ENCODE results near the gene CCT3. TPM values are rescaled to one million over a fixed set of nuclear protein-coding genes. Genes with fewer than 3 reads are reported as not detected.
A peak's percentile ranks its signal among the peaks of the same experiment; 100 is the strongest.

Gene CCT3
- polyA plus RNA-seq, 1 donor from 2014 or later: 172 TPM

DNA sequence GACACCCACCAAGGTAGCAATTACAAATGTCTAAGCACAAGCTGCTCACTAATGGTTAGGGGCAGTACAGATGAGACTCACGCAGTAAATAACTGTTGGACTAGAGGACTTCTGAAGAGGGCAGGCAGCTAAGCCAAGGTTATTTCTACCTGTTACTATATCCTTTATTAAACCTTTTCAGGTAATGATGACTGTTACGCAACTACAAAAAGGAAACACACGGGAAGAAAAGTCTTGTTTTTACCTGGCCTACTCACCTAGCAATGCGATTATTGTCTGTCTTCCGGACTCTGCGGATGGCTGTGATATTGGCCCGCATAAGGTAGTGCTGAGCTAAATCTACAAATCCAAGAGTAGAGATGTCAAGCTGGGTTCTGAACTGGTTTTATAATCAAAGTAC, 21.2 kb downstream of the CCT3 start:
- Mint-ChIP-seq H3K36me3 (peaks cover 2% of the 10 kb centered on the region), H3K27ac (peak overlapping the region in 1 of 3 donors; percentile 3), H3K9me3 (no peaks in the 10 kb centered on the region), H3K4me3 (no peak overlapping the region), H3K27me3 (no peaks in the 10 kb centered on the region), H3K4me1 (no peaks in the 10 kb centered on the region)

DNA sequence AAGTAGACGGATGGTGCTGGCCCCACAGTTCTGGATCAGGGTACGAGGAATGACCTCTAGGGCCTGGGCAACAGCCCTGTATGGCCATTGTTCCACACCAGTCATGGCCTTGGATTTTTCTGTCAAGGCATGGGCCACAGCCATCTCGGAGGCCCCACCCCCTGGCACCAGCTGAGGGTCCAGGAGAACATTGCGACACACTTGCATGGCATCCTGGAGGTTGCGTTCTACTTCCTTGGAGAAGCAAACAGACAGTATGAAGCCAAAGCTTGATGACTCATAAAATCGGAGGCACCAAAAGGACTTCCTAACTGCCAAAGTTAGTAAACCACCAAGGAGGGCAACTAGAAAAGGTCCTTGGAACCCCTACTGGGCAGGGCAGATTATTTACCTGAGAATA, 27.1 kb downstream of the CCT3 start:
- H3K4me1 Mint-ChIP-seq: no peaks in the 10 kb centered on the region
- peaks cover 6% of the 10 kb centered on the region for H3K36me3 Mint-ChIP-seq
- H3K9me3 Mint-ChIP-seq: no peaks in the 10 kb centered on the region
- H3K27me3 Mint-ChIP-seq: no peaks in the 10 kb centered on the region
- H3K27ac Mint-ChIP-seq: no peak overlapping the region
- no peak overlapping the region for H3K4me3 Mint-ChIP-seq

GRCh38 chr1:156308078-156308477, 30.0 kb downstream of the CCT3 start:
- Mint-ChIP-seq H3K27me3 (no peaks in the 10 kb centered on the region), H3K9me3 (no peaks in the 10 kb centered on the region), H3K4me3 (no peak overlapping the region), H3K4me1 (no peaks in the 10 kb centered on the region), H3K27ac (no peak overlapping the region), H3K36me3 (peaks cover 5% of the 10 kb centered on the region)

DNA sequence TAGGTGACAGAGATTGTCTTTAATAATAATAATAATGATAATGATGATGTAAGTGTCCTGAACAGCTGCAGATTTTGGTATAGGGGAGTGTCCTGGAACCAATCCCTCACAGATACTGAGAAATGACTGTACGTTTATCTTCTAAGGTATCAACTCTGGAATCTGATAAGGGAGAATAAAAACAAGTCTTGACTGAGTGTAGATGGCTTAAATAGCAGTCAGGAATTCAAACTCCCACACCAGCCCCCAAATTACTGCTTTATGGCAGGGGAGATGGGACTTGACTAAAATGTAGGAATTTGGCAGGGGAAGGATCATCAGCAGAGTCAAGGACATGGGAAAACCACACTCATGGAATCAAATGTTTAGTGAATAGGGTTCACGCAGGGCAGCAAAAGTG, 32.9 kb downstream of the CCT3 start:
- Mint-ChIP-seq H3K27ac (no peak overlapping the region), H3K36me3 (peaks cover 5% of the 10 kb centered on the region), H3K9me3 (no peaks in the 10 kb centered on the region), H3K4me3 (no peak overlapping the region), H3K27me3 (no peaks in the 10 kb centered on the region), H3K4me1 (peaks cover 0 to 2% (median 0%) of the 10 kb centered on the region in 3 donors)

DNA sequence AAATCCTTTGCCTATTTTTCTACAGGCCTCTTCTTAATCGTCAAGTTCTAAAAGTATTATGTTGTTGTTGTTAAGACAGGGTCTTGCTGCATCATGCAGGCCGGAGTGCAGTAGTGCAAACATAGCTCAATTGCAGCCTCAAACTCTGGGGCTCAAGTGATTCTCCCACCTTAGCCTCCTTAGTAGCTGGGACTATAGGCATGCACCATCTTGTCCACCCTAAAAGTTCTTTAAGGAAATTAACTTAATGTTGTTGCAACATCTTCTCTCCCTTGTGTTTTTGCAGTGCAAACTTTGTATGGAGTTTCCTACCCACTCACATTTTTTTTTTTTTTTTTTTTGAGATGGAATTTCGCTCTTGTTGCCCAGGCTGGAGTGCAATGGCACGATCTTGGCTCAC, 34.9 kb downstream of the CCT3 start:
- Mint-ChIP-seq H3K36me3 (peaks cover 3% of the 10 kb centered on the region), H3K9me3 (no peaks in the 10 kb centered on the region), H3K4me1 (peaks cover 0 to 2% (median 0%) of the 10 kb centered on the region in 3 donors), H3K4me3 (no peak overlapping the region), H3K27me3 (no peaks in the 10 kb centered on the region), H3K27ac (no peak overlapping the region)

GRCh38 chr1:156298852-156299357, 39.2 kb downstream of the CCT3 start, which contains the start of gene VHLL:
Gene VHLL (minus strand): TSS chr1:156299307. CDS start chr1:156299189, 118 bp downstream.
- no peaks in the 10 kb centered on the region for H3K9me3 Mint-ChIP-seq
- H3K36me3 Mint-ChIP-seq: peaks cover 2% of the 10 kb centered on the region
- H3K4me3 Mint-ChIP-seq: peak within 1 kb of the TSS in 1 of 4 donors; percentile 37
- H3K27me3 Mint-ChIP-seq: no peaks in the 10 kb centered on the region
- peaks cover 7 to 12% (median 7%) of the 10 kb centered on the region in 3 donors for H3K4me1 Mint-ChIP-seq
- no peak within 1 kb of the TSS for H3K27ac Mint-ChIP-seq

DNA sequence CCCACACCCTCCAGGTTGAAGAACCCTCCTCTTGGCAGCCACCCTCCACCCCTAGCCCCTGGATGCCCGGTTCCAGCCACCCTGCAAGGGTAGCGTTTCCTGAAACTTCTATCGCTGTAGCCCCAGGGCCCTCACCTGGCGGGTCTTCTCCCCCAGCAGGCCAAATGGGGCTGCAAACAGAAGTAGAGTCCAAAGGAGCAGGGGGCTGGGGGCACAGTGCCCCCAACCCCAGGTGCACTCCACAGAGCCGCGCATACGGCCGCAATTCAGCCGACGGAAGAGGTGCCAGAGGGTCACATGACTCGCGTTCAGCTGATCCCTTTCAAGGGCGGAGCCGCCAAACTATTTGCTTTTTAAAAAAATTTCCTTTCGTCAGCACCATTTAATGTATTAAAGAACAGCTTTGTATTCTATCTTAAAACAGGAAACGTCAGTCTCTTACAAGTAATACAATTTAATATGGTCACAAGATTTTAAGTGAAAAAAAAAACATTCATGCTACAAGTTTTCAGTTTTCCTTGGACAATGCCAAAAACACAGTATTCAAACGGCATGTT, 42.6 kb downstream of the CCT3 start, which contains the start of gene GLMP:
Gene GLMP (minus strand): TSS at position 289 of the 557 bp plus-strand sequence. CDS start 34 bp downstream, at position 255.
- Mint-ChIP-seq H3K4me3 (peak within 1 kb of the TSS; percentile 87 to 96 (median 92)), H3K27ac (peak within 1 kb of the TSS; percentile 61 to 94 (median 84)), H3K36me3 (peaks cover 2% of the 10 kb centered on the region), H3K9me3 (no peaks in the 10 kb centered on the region), H3K4me1 (peaks cover 5 to 13% (median 12%) of the 10 kb centered on the region in 3 donors), H3K27me3 (no peaks in the 10 kb centered on the region)

GRCh38 chr1:156293895-156294294, 44.2 kb downstream of the CCT3 start:
- Mint-ChIP-seq H3K9me3 (no peaks in the 10 kb centered on the region), H3K4me3 (peak overlapping the region in 1 of 4 donors; percentile 52), H3K36me3 (peaks cover 2% of the 10 kb centered on the region), H3K4me1 (peaks cover 5 to 16% (median 13%) of the 10 kb centered on the region in 3 donors), H3K27ac (no peak overlapping the region), H3K27me3 (no peaks in the 10 kb centered on the region)

GRCh38 chr1:156293098-156293434, 45.0 kb downstream of the CCT3 start:
- Mint-ChIP-seq H3K27ac (no peak overlapping the region), H3K4me3 (peak overlapping the region in 1 of 4 donors; percentile 43), H3K36me3 (peaks cover 3% of the 10 kb centered on the region), H3K4me1 (peaks cover 5 to 16% (median 13%) of the 10 kb centered on the region in 3 donors), H3K9me3 (no peaks in the 10 kb centered on the region), H3K27me3 (no peaks in the 10 kb centered on the region)

- Mint-ChIP-seq H3K4me3 (peak overlapping the region; percentile 63 to 90 (median 72)), H3K4me1 (peaks cover 5 to 16% (median 13%) of the 10 kb centered on the region in 3 donors), H3K36me3 (peaks cover 3% of the 10 kb centered on the region), H3K27me3 (no peaks in the 10 kb centered on the region), H3K9me3 (no peaks in the 10 kb centered on the region), H3K27ac (peak overlapping the region in 2 of 3 donors; percentile 59 to 89)
Measured at GRCh38 chr1:156291226-156292061, 46.6 kb downstream of the CCT3 start.

GRCh38 chr1:156289857-156290256, 48.2 kb downstream of the CCT3 start:
- H3K4me1 Mint-ChIP-seq: peaks cover 1 to 10% (median 5%) of the 10 kb centered on the region in 3 donors
- H3K27ac Mint-ChIP-seq: no peak overlapping the region
- H3K36me3 Mint-ChIP-seq: peaks cover 3% of the 10 kb centered on the region
- no peaks in the 10 kb centered on the region for H3K27me3 Mint-ChIP-seq
- H3K9me3 Mint-ChIP-seq: no peaks in the 10 kb centered on the region
- peak overlapping the region in 1 of 4 donors; percentile 15 for H3K4me3 Mint-ChIP-seq

DNA sequence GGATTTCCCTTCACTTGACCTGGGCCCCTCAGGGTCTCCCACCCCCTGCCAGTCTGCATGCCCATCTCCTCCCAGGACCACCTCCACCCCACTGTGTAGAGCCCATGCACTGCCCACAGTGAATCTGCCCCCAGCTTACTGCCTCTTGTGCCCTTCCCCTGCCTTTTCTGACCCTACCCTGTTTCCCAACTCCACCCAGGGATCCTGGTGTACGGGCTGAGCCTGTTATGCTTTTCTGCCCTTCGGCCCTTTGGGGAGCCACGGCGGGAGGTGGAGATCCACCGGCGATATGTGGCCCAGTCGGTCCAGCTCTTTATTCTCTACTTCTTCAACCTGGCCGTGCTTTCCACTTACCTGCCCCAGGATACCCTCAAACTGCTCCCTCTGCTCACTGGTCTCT, 52.0 kb downstream of the CCT3 start:
- Mint-ChIP-seq H3K4me1 (peaks cover 18 to 26% (median 21%) of the 10 kb centered on the region in 3 donors), H3K36me3 (peaks cover 5% of the 10 kb centered on the region), H3K27me3 (no peaks in the 10 kb centered on the region), H3K9me3 (peaks cover 0 to 2% (median 0%) of the 10 kb centered on the region in 3 donors), H3K27ac (no peak overlapping the region), H3K4me3 (peak overlapping the region in 2 of 4 donors; percentile 12 to 33)

GRCh38 chr1:156285437-156285836, 52.7 kb downstream of the CCT3 start:
- peaks cover 24 to 32% (median 26%) of the 10 kb centered on the region in 3 donors for H3K4me1 Mint-ChIP-seq
- H3K4me3 Mint-ChIP-seq: peak overlapping the region in 1 of 4 donors; percentile 11
- peaks cover 5% of the 10 kb centered on the region for H3K36me3 Mint-ChIP-seq
- H3K27me3 Mint-ChIP-seq: no peaks in the 10 kb centered on the region
- peaks cover 0 to 2% (median 0%) of the 10 kb centered on the region in 3 donors for H3K9me3 Mint-ChIP-seq
- no peak overlapping the region for H3K27ac Mint-ChIP-seq

DNA sequence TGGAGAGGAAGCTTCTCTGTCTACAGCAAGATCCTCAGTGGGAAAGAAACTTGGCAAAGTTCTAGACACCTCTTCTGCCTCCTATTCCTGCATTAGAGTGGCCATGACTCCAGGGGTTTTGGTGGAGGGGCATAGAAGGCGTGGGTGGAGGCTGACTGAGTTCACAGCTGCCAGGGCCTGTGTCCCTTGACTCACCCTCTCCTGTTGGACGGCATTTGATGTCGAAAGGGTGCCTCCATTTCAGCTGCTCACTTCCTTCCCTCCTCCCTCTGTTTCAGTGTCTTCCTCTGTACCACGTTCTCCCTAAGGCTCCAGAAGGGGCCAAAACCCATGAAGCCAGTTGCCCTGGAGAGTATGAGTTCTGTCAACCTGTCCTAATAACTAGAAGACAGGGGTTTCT, 53.3 kb downstream of the CCT3 start:
- H3K4me3 Mint-ChIP-seq: peak overlapping the region in 1 of 4 donors; percentile 11

GRCh38 chr1:156284112-156284511, 54.0 kb downstream of the CCT3 start, which contains the start of gene TMEM79:
Gene TMEM79 (plus strand): TSS chr1:156284325. CDS start chr1:156285227, 902 bp downstream.
- peak within 1 kb of the TSS; percentile 94 to 98 (median 96) for H3K4me3 Mint-ChIP-seq
- no peaks in the 10 kb centered on the region for H3K27me3 Mint-ChIP-seq
- H3K36me3 Mint-ChIP-seq: peaks cover 3% of the 10 kb centered on the region
- peaks cover 24 to 34% (median 32%) of the 10 kb centered on the region in 3 donors for H3K4me1 Mint-ChIP-seq
- H3K27ac Mint-ChIP-seq: peak within 1 kb of the TSS in 2 of 3 donors; percentile 94 to 95
- peaks cover 0 to 2% (median 0%) of the 10 kb centered on the region in 3 donors for H3K9me3 Mint-ChIP-seq

More for the DNA sequence above, 53.3 kb downstream of the CCT3 start:
- Mint-ChIP-seq H3K27me3 (no peaks in the 10 kb centered on the region), H3K36me3 (peaks cover 4% of the 10 kb centered on the region), H3K9me3 (peaks cover 0 to 2% (median 0%) of the 10 kb centered on the region in 3 donors), H3K4me1 (peaks cover 24 to 36% (median 32%) of the 10 kb centered on the region in 3 donors), H3K27ac (no peak overlapping the region)

All from IgD-negative memory B cell (primary cell).